HFF-Myc (cell line): ENCODE measurements around the gene DCAF15.

ENCODE experiments used
- DNase-seq: peaks from one replicate; pipeline ENCODE4 v3.0.0-alpha.2; 2011; ENCODE audit warnings: low read depth; ENCODE audit errors: extremely low read depth
- H3K4me3 ChIP-seq: replicated peaks from 2 replicates; pipeline ENCODE4 v1.5.1; 2011; ENCODE audit warnings: low read depth, mild to moderate bottlenecking, control low read depth, low read length
- CTCF ChIP-seq: IDR thresholded peaks from 2 replicates; pipeline ENCODE4 v1.5.1; 2012; ENCODE audit warnings: mild to moderate bottlenecking, low read depth, low read length, control low read depth; ENCODE audit errors: missing control alignments

DCAF15 gene

GRCh38 chr19:14005349-14006084 lies 53.2 kb downstream of the DCAF15 start:
- H3K4me3 ChIP-seq, result peak overlapping the region; percentile 67
- TF ChIP-seq CTCF, result no peak
- no peak for DNase-seq

- peak within 1 kb of the TSS; percentile 67 for H3K4me3 ChIP-seq
- DNase-seq, result peak; percentile 99
- no peak for TF ChIP-seq CTCF
Observed at GRCh38 chr19:14006085-14006765, 53.9 kb downstream of the DCAF15 start, which contains the start of gene RFX1. Gene RFX1, minus strand, starts transcription at chr19:14006320. Its CDS starts 12,477 bp downstream, at chr19:13993843.

- no peak for TF ChIP-seq CTCF
- DNase-seq, result no peak
- H3K4me3 ChIP-seq, result peak overlapping the region; percentile 67
Observed at GRCh38 chr19:14006766-14007562, 54.7 kb downstream of the DCAF15 start.
